ENCODE results near the gene ARID1B.

ARID1B gene

DNA sequence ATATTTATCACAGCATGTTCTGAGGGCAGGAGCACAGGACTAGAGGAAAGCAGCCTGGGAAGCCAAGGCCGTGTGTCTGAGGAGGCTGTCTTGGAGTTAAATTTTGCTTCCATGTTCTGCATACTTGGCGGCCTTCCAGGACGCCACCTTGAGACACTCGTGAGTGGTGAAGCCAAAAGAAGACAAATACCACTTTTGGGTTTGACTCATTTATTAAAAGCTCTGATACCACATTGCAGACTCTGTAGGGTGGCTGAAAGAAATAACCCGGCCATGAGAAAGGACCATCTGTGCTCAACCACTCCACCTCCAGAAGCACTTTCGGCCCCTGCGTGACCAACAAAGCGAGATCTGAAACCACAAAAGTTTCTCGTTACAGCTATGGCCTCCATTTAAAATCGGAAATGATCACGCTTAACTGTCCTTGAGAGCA lies 426.1 kb downstream of the ARID1B start:
- Histone ChIP-seq H3K4me2 (ENCODE audit: low read depth, low read length, poor library complexity, severe bottlenecking) (no peak overlapping the region), H3F3A (ENCODE audit: insufficient read depth) (no peaks in the 10 kb centered on the region), H3K27ac (ENCODE audit: low read depth, low read length) (no peak overlapping the region), H4K20me1 (ENCODE audit: low read depth, low read length) (no peaks in the 10 kb centered on the region), H3K9me2 (replicated peaks; ENCODE audit: insufficient read depth, low read length) (no peaks in the 10 kb centered on the region), H2AFZ (ENCODE audit: low read depth, low read length, severe bottlenecking) (no peak overlapping the region), H3K79me2 (ENCODE audit: insufficient read depth, low read length) (no peaks in the 10 kb centered on the region), H3K9me3 (ENCODE audit: insufficient read depth, low read length) (no peaks in the 10 kb centered on the region), H3K9ac (ENCODE audit: low read length) (no peak overlapping the region), H3K27me3 (ENCODE audit: low read length) (no peaks in the 10 kb centered on the region), H3K4me3 (ENCODE audit: insufficient read depth, low read length, poor library complexity, severe bottlenecking) (no peak overlapping the region), H3K36me3 (ENCODE audit: low read length) (peaks cover 22% of the 10 kb centered on the region; the same call in 1 of the 2 replicates)
- TF ChIP-seq, protein P1, sequence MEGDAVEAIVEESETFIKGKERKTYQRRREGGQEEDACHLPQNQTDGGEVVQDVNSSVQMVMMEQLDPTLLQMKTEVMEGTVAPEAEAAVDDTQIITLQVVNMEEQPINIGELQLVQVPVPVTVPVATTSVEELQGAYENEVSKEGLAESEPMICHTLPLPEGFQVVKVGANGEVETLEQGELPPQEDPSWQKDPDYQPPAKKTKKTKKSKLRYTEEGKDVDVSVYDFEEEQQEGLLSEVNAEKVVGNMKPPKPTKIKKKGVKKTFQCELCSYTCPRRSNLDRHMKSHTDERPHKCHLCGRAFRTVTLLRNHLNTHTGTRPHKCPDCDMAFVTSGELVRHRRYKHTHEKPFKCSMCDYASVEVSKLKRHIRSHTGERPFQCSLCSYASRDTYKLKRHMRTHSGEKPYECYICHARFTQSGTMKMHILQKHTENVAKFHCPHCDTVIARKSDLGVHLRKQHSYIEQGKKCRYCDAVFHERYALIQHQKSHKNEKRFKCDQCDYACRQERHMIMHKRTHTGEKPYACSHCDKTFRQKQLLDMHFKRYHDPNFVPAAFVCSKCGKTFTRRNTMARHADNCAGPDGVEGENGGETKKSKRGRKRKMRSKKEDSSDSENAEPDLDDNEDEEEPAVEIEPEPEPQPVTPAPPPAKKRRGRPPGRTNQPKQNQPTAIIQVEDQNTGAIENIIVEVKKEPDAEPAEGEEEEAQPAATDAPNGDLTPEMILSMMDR (IDR thresholded peaks at IDR 0.05; ENCODE audit: insufficient read depth, low read length, poor library complexity, severe bottlenecking), result no peak
- TF ChIP-seq EZH2phosphoT487 (conservative IDR thresholded peaks at IDR 0.05; ENCODE audit: low read length), result no peak

DNA sequence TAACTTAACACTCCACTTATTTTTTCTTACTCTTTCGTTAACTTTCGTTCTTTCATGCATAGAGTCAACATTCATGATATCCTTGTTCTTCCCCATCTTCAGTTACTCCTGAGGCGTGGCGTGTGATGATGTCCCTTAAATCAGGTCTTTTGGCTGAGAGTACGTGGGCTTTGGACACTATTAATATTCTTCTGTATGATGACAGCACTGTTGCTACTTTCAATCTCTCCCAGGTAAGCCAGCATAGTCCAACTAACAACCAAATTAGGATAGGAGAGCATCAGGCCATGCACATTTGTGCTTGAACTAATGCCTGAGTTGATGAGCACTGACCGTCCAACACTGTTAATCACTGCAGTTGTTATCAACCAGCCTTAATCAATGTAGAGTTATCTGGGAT lies 426.6 kb downstream of the ARID1B start:
- Histone ChIP-seq H3K9me2 (replicated peaks; ENCODE audit: insufficient read depth, low read length) (no peaks in the 10 kb centered on the region), H3K4me3 (ENCODE audit: insufficient read depth, low read length, poor library complexity, severe bottlenecking) (no peak overlapping the region), H2AFZ (ENCODE audit: low read depth, low read length, severe bottlenecking) (no peak overlapping the region), H3K27ac (ENCODE audit: low read depth, low read length) (no peak overlapping the region), H3F3A (ENCODE audit: insufficient read depth) (no peaks in the 10 kb centered on the region), H3K79me2 (ENCODE audit: insufficient read depth, low read length) (no peaks in the 10 kb centered on the region), H3K4me2 (ENCODE audit: low read depth, low read length, poor library complexity, severe bottlenecking) (no peak overlapping the region), H4K20me1 (ENCODE audit: low read depth, low read length) (no peaks in the 10 kb centered on the region), H3K36me3 (ENCODE audit: low read length) (peaks cover 21% of the 10 kb centered on the region; the same call in 1 of the 2 replicates), H3K27me3 (ENCODE audit: low read length) (no peaks in the 10 kb centered on the region), H3K9ac (ENCODE audit: low read length) (no peak overlapping the region), H3K9me3 (ENCODE audit: insufficient read depth, low read length) (no peaks in the 10 kb centered on the region)
- TF ChIP-seq, protein P1 (IDR thresholded peaks at IDR 0.05; ENCODE audit: insufficient read depth, low read length, poor library complexity, severe bottlenecking), result no peak
- no peak for TF ChIP-seq EZH2phosphoT487 (conservative IDR thresholded peaks at IDR 0.05; ENCODE audit: low read length)

DNA sequence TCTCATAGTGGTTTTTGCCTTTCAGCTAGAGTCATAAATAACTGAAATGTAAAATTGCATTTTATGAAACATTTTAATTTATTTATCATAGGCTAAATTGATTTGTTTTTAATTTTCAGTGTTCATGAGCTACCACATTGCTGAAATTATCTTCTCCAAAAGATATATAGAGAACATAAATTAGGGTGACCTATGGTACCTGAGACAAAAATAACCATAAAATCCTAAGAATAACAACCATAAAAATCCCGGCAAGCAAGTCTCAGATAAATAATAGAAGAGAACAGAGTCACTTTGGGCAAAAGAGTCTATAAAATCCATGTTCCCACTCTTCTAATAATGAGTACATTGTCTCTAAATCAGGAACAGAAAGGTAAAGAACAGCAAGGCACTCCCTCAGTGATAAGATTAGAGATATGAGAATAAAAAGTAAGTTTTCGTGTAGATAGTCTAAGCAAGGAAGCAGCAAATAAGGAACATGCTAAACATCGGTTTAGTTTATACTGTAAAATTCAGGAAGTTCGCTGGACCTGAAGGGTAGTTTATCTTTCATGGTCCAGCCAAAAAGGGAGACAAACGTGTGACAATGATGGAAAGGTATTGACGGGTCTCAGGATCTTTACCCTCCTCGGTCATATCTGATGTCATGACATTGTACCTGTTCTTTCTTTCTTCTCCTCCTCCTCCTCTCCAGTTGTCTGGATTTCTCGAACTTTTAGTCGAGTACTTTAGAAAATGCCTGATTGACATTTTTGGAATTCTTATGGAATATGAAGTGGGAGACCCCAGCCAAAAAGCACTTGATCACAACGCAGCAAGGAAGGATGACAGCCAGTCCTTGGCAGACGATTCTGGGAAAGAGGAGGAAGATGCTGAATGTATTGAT lies 428.5 kb downstream of the ARID1B start:
- no peaks in the 10 kb centered on the region for H3K79me2 ChIP-seq (ENCODE audit: insufficient read depth, low read length)
- no peak overlapping the region for H2AFZ ChIP-seq (ENCODE audit: low read depth, low read length, severe bottlenecking)
- no peaks in the 10 kb centered on the region for H3F3A ChIP-seq (ENCODE audit: insufficient read depth)
- no peaks in the 10 kb centered on the region for H4K20me1 ChIP-seq (ENCODE audit: low read depth, low read length)
- H3K4me3 ChIP-seq (ENCODE audit: insufficient read depth, low read length, poor library complexity, severe bottlenecking), result no peak overlapping the region
- H3K36me3 ChIP-seq (ENCODE audit: low read length), result peaks cover 17% of the 10 kb centered on the region; the same call in 1 of the 2 replicates
- H3K4me2 ChIP-seq (ENCODE audit: low read depth, low read length, poor library complexity, severe bottlenecking), result no peak overlapping the region
- no peaks in the 10 kb centered on the region for H3K27me3 ChIP-seq (ENCODE audit: low read length)
- no peaks in the 10 kb centered on the region for H3K9me2 ChIP-seq (replicated peaks; ENCODE audit: insufficient read depth, low read length)
- no peak for TF ChIP-seq EZH2phosphoT487 (conservative IDR thresholded peaks at IDR 0.05; ENCODE audit: low read length)
- TF ChIP-seq, protein P1 (IDR thresholded peaks at IDR 0.05; ENCODE audit: insufficient read depth, low read length, poor library complexity, severe bottlenecking), result no peak
- H3K9me3 ChIP-seq (ENCODE audit: insufficient read depth, low read length), result no peaks in the 10 kb centered on the region
- H3K9ac ChIP-seq (ENCODE audit: low read length), result no peak overlapping the region
- H3K27ac ChIP-seq (ENCODE audit: low read depth, low read length), result no peak overlapping the region
